ENCODE measurements around the gene OR10A7. TPM values are rescaled to one million over a fixed set of nuclear protein-coding genes. Genes with fewer than 3 reads are reported as not detected.

The OR10A7 gene
- total and polyA plus RNA-seq, 8 donors, result not detected

DNA sequence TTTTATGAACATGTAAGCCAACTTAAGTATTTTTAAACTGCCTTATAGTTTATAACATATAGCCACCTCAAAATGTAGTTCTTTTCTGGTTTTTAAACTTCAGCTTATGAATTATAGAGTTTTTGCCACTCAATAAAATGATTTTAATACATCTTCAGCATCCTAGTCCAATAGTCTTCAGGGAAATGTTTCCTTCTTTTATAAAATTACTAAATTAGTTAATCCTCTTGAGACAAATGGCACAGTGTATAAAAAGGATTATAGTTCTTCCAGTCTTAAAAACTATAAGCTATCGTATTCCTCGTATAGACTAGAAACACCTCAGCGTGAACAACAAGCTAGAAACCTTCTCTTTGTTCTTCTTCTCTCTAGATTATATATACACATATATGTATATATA lies 23.5 kb downstream of the OR10A7 start, which contains the start of gene OR6C74:
Gene OR6C74 (plus strand): TSS at position 301 of the 400 bp plus-strand sequence. CDS start 2,679 bp downstream, outside the sequence.
- WGBS, 2 donors, result 86 to 90% methylated on average over 3 of the region's 3 CpGs
- FAIRE-seq (no peak), ATAC-seq (no peak), DNase-seq (no peak)
- Histone ChIP-seq H3K27me3 (peaks cover 0 to 4% (median 0%) of the 10 kb centered on the region in 4 donors), H3K9me3 (no peaks in the 10 kb centered on the region), H3K4me3 (no peak within 1 kb of the TSS), H3K4me1 (no peaks in the 10 kb centered on the region), H3K27ac (no peak within 1 kb of the TSS), H3K36me3 (no peaks in the 10 kb centered on the region)
- TF ChIP-seq, protein P1, sequence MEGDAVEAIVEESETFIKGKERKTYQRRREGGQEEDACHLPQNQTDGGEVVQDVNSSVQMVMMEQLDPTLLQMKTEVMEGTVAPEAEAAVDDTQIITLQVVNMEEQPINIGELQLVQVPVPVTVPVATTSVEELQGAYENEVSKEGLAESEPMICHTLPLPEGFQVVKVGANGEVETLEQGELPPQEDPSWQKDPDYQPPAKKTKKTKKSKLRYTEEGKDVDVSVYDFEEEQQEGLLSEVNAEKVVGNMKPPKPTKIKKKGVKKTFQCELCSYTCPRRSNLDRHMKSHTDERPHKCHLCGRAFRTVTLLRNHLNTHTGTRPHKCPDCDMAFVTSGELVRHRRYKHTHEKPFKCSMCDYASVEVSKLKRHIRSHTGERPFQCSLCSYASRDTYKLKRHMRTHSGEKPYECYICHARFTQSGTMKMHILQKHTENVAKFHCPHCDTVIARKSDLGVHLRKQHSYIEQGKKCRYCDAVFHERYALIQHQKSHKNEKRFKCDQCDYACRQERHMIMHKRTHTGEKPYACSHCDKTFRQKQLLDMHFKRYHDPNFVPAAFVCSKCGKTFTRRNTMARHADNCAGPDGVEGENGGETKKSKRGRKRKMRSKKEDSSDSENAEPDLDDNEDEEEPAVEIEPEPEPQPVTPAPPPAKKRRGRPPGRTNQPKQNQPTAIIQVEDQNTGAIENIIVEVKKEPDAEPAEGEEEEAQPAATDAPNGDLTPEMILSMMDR (IDR thresholded peaks at IDR 0.05), result no peak
- intact Hi-C loops (cut with DNase I), result no loop called here

DNA sequence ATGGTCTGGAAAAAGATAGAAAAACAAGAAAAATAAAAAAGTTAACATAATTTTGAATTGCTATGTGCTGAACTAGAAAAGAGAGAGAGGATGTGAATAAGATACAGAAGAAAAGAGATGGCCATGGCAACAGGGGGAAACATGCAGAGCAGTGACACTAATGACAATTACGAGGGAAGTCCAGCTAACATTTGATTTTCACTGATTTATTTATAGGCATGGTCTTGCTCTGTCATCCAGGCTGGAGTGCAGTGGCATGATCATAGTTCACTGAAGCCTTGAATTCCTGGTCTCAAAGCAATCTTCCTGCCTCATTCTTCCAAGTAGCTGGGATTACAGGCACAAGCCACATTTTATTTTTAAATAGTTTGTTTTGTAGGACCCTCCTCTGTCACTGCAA lies 25.3 kb downstream of the OR10A7 start:
- no peaks in the 10 kb centered on the region for H3K36me3 ChIP-seq
- ATAC-seq (no peak), DNase-seq (no peak), FAIRE-seq (no peak)
- no peaks in the 10 kb centered on the region for H3K9me3 ChIP-seq
- no peak overlapping the region for H3K27ac ChIP-seq
- peaks cover 0 to 4% (median 0%) of the 10 kb centered on the region in 4 donors for H3K27me3 ChIP-seq
- intact Hi-C loops (cut with DNase I), result no loop called here
- WGBS, 2 donors, result 37 to 67% methylated on average over 1 of the region's 1 CpG
- no peak overlapping the region for H3K4me3 ChIP-seq
- no peaks in the 10 kb centered on the region for H3K4me1 ChIP-seq
- TF ChIP-seq, protein P1 (IDR thresholded peaks at IDR 0.05), result no peak

DNA sequence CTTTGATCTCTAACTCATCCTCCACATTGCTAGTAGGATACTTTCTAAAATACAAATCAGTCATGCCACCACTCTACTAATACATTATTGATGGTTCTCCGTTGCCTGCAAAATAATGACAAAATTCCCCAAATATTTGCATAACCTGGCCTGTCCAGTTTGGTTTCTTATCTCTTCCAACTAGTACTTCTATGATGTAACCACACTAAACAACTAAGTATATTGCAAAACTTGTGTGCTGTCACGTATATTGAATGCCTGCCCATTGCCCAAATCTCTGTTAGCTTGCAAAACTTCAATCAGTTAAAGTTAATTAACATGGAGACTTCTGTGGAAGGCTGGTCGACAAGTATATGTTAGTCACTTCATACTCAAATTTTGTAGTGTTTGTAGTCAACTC lies 30.1 kb downstream of the OR10A7 start:
- FAIRE-seq, result no peak
- no peaks in the 10 kb centered on the region for H3K36me3 ChIP-seq
- no peaks in the 10 kb centered on the region for H3K9me3 ChIP-seq
- intact Hi-C loops (cut with DNase I), result no loop called here
- DNase-seq, result no peak
- H3K27me3 ChIP-seq, result no peaks in the 10 kb centered on the region
- 24 to 32% methylated on average over 3 of the region's 3 CpGs for WGBS, 2 donors
- H3K4me1 ChIP-seq, result no peaks in the 10 kb centered on the region
- no peak for ATAC-seq
- H3K27ac ChIP-seq, result no peak overlapping the region
- TF ChIP-seq, protein P1 (IDR thresholded peaks at IDR 0.05), result no peak
- H3K4me3 ChIP-seq, result no peak overlapping the region

GRCh38 chr12:55253281-55253680 lies 32.5 kb downstream of the OR10A7 start:
- no peak overlapping the region for H3K27ac ChIP-seq
- ATAC-seq (no peak), FAIRE-seq (no peak), DNase-seq (no peak)
- H3K4me1 ChIP-seq, result no peaks in the 10 kb centered on the region
- no peaks in the 10 kb centered on the region for H3K9me3 ChIP-seq
- no peak overlapping the region for H3K4me3 ChIP-seq
- TF ChIP-seq, protein P1 (IDR thresholded peaks at IDR 0.05), result no peak
- no peaks in the 10 kb centered on the region for H3K36me3 ChIP-seq
- H3K27me3 ChIP-seq, result no peaks in the 10 kb centered on the region
- intact Hi-C loops (cut with DNase I), result no loop called here

- FAIRE-seq (no peak), DNase-seq (no peak), ATAC-seq (no peak)
- Histone ChIP-seq H3K4me3 (no peak overlapping the region), H3K27me3 (no peaks in the 10 kb centered on the region), H3K4me1 (no peaks in the 10 kb centered on the region), H3K9me3 (no peaks in the 10 kb centered on the region), H3K27ac (no peak overlapping the region), H3K36me3 (no peaks in the 10 kb centered on the region)
- TF ChIP-seq, protein P1 (IDR thresholded peaks at IDR 0.05), result no peak
- intact Hi-C loops (cut with DNase I), result no loop called here
- WGBS, 2 donors, result 86 to 89% methylated on average over 4 of the region's 4 CpGs
These were observed 36.0 kb downstream of the OR10A7 start for GRCh38 chr12:55256831-55257230.

Data from pancreas (tissue), 10 donors.